WTC11 (cell line): Measurements from ENCODE around the gene TRIB2. TPM values are rescaled to one million over a fixed set of nuclear protein-coding genes. Genes with fewer than 3 reads are reported as not detected.

Source experiments
- ATAC-seq: fragments of 200-7000 bp; cut with Tn5 transposase; 2 replicates; pipeline ENCODE4 v1.10.0; 2021; ENCODE audit warnings: mild to moderate bottlenecking, moderate library complexity
- CTCF ChIA-PET: fragments of 300-600 bp; sonication (Branson Sonifier 250); formaldehyde crosslinking; loops from one replicate; lab custom pipeline; 2021; ENCODE audit warnings: antibody characterized with exemption; lab: Charles Lee
- POLR2A ChIA-PET: fragments of 350-600 bp; sonication (Branson Sonifier 250); formaldehyde crosslinking; loops from one replicate; lab custom pipeline; 2021; ENCODE audit warnings: antibody characterized with exemption; lab: Charles Lee
- DNase-seq: peaks from one replicate; pipeline ENCODE4 v3.0.0; 2021; ENCODE audit warnings: low spot score
- H3K27ac Mint-ChIP-seq: 2 replicates; pipeline ENCODE4 v1.8.0; 2021; ENCODE audit warnings: mixed read lengths
- H3K27me3 Mint-ChIP-seq: 2 replicates; pipeline ENCODE4 v1.8.0; 2021; ENCODE audit warnings: low read depth, mild to moderate bottlenecking, moderate library complexity, mixed read lengths
- H3K36me3 Mint-ChIP-seq: 2 replicates; pipeline ENCODE4 v1.8.0; 2021; ENCODE audit warnings: mixed read lengths
- H3K4me1 Mint-ChIP-seq: 2 replicates; pipeline ENCODE4 v1.8.0; 2022; ENCODE audit warnings: mixed read lengths
- H3K4me3 Mint-ChIP-seq: 2 replicates; pipeline ENCODE4 v1.8.0; 2021; ENCODE audit warnings: mild to moderate bottlenecking, moderate library complexity, mixed read lengths
- H3K9me3 Mint-ChIP-seq: 2 replicates; pipeline ENCODE4 v1.8.0; 2021; ENCODE audit warnings: mixed read lengths
- ATF2 ChIP-seq: sonication (generic); formaldehyde crosslinking; IDR thresholded peaks from 2 replicates; pipeline ENCODE4 v1.8.1; 2022; ENCODE audit warnings: low read depth, missing genetic modification reagents, borderline replicate concordance
- ATF6 ChIP-seq: sonication (generic); formaldehyde crosslinking; IDR thresholded peaks from 2 replicates; pipeline ENCODE4 v1.8.1; 2023; ENCODE audit warnings: mild to moderate bottlenecking, missing genetic modification reagents
- CREM ChIP-seq: sonication (generic); formaldehyde crosslinking; IDR thresholded peaks from 2 replicates; pipeline ENCODE4 v1.8.1; 2022; ENCODE audit warnings: mild to moderate bottlenecking, missing genetic modification reagents, moderate library complexity
- FOXK1 ChIP-seq: sonication (generic); formaldehyde crosslinking; IDR thresholded peaks from 2 replicates; pipeline ENCODE4 v1.8.0; 2022; ENCODE audit warnings: mild to moderate bottlenecking, moderate library complexity, missing genetic modification reagents
- PRDM15 ChIP-seq: sonication (generic); formaldehyde crosslinking; IDR thresholded peaks from 2 replicates; pipeline ENCODE4 v1.8.0; 2022; ENCODE audit warnings: missing genetic modification reagents
- RORB ChIP-seq: fragments of 250-450 bp; sonication (Bioruptor Pico); IDR thresholded peaks from 2 replicates; pipeline ENCODE4 v1.9.0; 2021; ENCODE audit warnings: mild to moderate bottlenecking
- SOX15 ChIP-seq: fragments of 250-450 bp; sonication (Bioruptor Pico); IDR thresholded peaks from 2 replicates; pipeline ENCODE4 v1.9.0; 2021; ENCODE audit warnings: mild to moderate bottlenecking
- STAT6 ChIP-seq: sonication (generic); formaldehyde crosslinking; conservative IDR thresholded peaks from 2 replicates; pipeline ENCODE4 v1.8.1; 2023; ENCODE audit warnings: mild to moderate bottlenecking, low read depth, missing genetic modification reagents, moderate library complexity
- ZNF138 ChIP-seq: sonication (generic); formaldehyde crosslinking; conservative IDR thresholded peaks from 2 replicates; pipeline ENCODE4 v1.8.1; 2022; ENCODE audit warnings: mild to moderate bottlenecking, moderate library complexity, missing genetic modification reagents
- ZNF416 ChIP-seq: fragments of 250-450 bp; sonication (Bioruptor Pico); IDR thresholded peaks from 2 replicates; pipeline ENCODE4 v1.9.0; 2021; ENCODE audit warnings: mild to moderate bottlenecking, inconsistent platforms
- ZNF423 ChIP-seq: fragments of 250-450 bp; sonication (Bioruptor Pico); IDR thresholded peaks from 2 replicates; pipeline ENCODE4 v2.1.2; 2022; ENCODE audit warnings: mild to moderate bottlenecking, moderate library complexity
- ZNF425 ChIP-seq: fragments of 250-450 bp; sonication (Bioruptor Pico); conservative IDR thresholded peaks from 2 replicates; pipeline ENCODE4 v1.9.0; 2021; ENCODE audit warnings: mild to moderate bottlenecking
- ZNF532 ChIP-seq: fragments of 250-450 bp; sonication (Bioruptor Pico); IDR thresholded peaks from 2 replicates; pipeline ENCODE4 v1.9.0; 2021; ENCODE audit warnings: mild to moderate bottlenecking, borderline replicate concordance
- total RNA-seq: library from RNA; stranded (reverse); gene quantifications from 3 replicates; pipeline ENCODE4 v1.2.3, GENCODE V29; 2021

TRIB2 gene
- total RNA-seq, 1 experiment from 2014 or later: 89.3 TPM

- Mint-ChIP-seq H3K36me3 (peaks cover 55% of the 10 kb centered on the region), H3K4me3 (no peak overlapping the region), H3K9me3 (no peaks in the 10 kb centered on the region), H3K4me1 (peaks cover 46% of the 10 kb centered on the region), H3K27me3 (peaks cover 5% of the 10 kb centered on the region; the same call in 1 of the 2 replicates), H3K27ac (peak overlapping the region; percentile 48; the same call in 1 of the 2 replicates)
- ChIA-PET POLR2A (no interaction called here), CTCF (interaction anchor here (0.9 kb wide), 1 partner anchor 209 kb away, joined by 4 read pairs; no protein-coding TSS in a partner anchor)
- DNase-seq (no peak), ATAC-seq (no peak)
- TF ChIP-seq PRDM15 (CRISPR knock-in tag) (no peak), ZNF423 (CRISPR knock-in tag) (no peak), STAT6 (no peak), SOX15 (CRISPR knock-in tag) (no peak), ZNF416 (CRISPR knock-in tag) (no peak), ATF6 (CRISPR knock-in tag) (no peak), RORB (CRISPR knock-in tag) (no peak), ZNF425 (no peak), ZNF138 (CRISPR knock-in tag) (no peak), FOXK1 (CRISPR knock-in tag) (no peak)
Measured at GRCh38 chr2:12722447-12723316, 5.9 kb downstream of the TRIB2 start.

- Mint-ChIP-seq H3K4me1 (peaks cover 55% of the 10 kb centered on the region), H3K4me3 (no peak overlapping the region), H3K27ac (no peak overlapping the region), H3K9me3 (no peaks in the 10 kb centered on the region), H3K36me3 (peaks cover 62% of the 10 kb centered on the region), H3K27me3 (no peaks in the 10 kb centered on the region)
- ChIA-PET CTCF (interaction anchor here (0.7 kb wide), 1 partner anchor 283 kb away, joined by 3 read pairs; no protein-coding TSS in a partner anchor), POLR2A (no interaction called here)
- ATAC-seq (no peak), DNase-seq (no peak)
- TF ChIP-seq CREM (CRISPR knock-in tag) (no peak), ZNF532 (CRISPR knock-in tag) (no peak), ATF2 (CRISPR knock-in tag) (no peak)
Measured at GRCh38 chr2:12723736-12724463, 7.2 kb downstream of the TRIB2 start.
